ENCODE measurements around the gene BAAT. TPM values are rescaled to one million over a fixed set of nuclear protein-coding genes. Genes with fewer than 3 reads are reported as not detected.

BAAT gene
- total RNA-seq, 1 experiment from 2014 or later: 0.19 TPM

DNA sequence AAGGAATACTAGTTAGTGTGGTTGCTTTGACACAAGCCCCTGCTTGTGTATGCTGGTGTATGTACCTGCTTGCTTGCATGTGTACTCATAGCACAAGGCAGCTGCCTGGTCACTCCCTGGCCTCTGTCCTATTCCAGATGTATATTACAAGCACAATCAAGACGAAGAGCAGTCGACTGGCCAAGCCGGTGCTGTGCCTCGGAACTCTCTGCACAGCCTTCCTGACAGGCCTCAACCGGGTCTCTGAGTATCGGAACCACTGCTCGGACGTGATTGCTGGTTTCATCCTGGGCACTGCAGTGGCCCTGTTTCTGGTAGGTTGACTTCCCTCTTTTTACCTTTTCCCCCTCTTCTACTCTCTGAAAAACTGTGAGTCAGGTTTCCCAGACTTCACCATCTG lies 72.1 kb downstream of the BAAT start:
- H2AFZ ChIP-seq (ENCODE audit: low read length): no peak overlapping the region
- H3K9me2 ChIP-seq (replicated peaks; ENCODE audit: insufficient read depth, low read length): no peaks in the 10 kb centered on the region
- H3K9ac ChIP-seq (ENCODE audit: low read length): no peak overlapping the region
- no peaks in the 10 kb centered on the region for H3K27me3 ChIP-seq (ENCODE audit: low read length)
- no peaks in the 10 kb centered on the region for H3K36me3 ChIP-seq (ENCODE audit: insufficient read depth, low read length)
- no peak overlapping the region for H3K4me3 ChIP-seq (ENCODE audit: low read length)
- H4K20me1 ChIP-seq (ENCODE audit: insufficient read depth, low read depth, low read length): no peaks in the 10 kb centered on the region
- no peak for DNase-seq
- H3K27ac ChIP-seq (ENCODE audit: low read length): no peak overlapping the region
- no peak overlapping the region for H3K4me2 ChIP-seq (ENCODE audit: low read depth, low read length, poor library complexity, severe bottlenecking)
- no peaks in the 10 kb centered on the region for H3K79me2 ChIP-seq (ENCODE audit: low read length)
- no peaks in the 10 kb centered on the region for H3K9me3 ChIP-seq (ENCODE audit: low read length)
- H3K4me1 ChIP-seq (ENCODE audit: low read length): no peaks in the 10 kb centered on the region

DNA sequence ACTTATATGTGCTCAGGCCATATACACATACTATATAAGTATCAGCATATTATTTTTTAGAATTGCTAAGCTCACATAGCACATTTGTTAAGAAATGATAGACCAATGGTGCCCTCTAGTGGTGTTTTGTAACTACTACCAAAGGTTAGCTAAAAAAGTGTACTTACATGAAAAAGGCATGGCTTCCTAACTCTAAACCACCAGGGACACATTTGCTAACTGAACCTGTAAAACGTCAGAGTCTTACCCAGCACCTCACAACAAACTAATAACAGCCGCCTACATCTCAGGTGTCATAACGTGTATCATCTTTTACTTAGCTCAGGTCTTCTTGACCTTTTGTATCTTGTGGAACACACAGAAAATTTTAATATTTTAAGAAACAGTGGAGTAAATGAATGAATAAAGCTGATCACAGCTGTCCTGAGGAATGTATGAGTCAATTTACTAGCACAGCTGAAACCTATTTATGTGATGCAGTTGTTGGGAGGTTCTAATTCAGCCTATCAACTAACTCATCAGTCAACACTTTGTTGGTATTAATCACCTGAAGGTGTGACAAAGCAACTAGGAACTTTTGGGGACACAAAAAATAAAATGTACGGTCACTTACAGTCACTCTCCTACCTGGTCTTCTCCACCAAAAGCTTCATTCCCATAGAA lies 72.9 kb downstream of the BAAT start:
- no peak overlapping the region for H3K27ac ChIP-seq (ENCODE audit: low read length)
- no peak overlapping the region for H3K4me2 ChIP-seq (ENCODE audit: low read depth, low read length, poor library complexity, severe bottlenecking)
- H2AFZ ChIP-seq (ENCODE audit: low read length): no peak overlapping the region
- H3K27me3 ChIP-seq (ENCODE audit: low read length): no peaks in the 10 kb centered on the region
- H3K79me2 ChIP-seq (ENCODE audit: low read length): no peaks in the 10 kb centered on the region
- peak; percentile 91 for DNase-seq
- H3K9ac ChIP-seq (ENCODE audit: low read length): no peak overlapping the region
- H3K36me3 ChIP-seq (ENCODE audit: insufficient read depth, low read length): no peaks in the 10 kb centered on the region
- no peaks in the 10 kb centered on the region for H3K4me1 ChIP-seq (ENCODE audit: low read length)
- no peaks in the 10 kb centered on the region for H3K9me3 ChIP-seq (ENCODE audit: low read length)
- no peaks in the 10 kb centered on the region for H4K20me1 ChIP-seq (ENCODE audit: insufficient read depth, low read depth, low read length)
- H3K4me3 ChIP-seq (ENCODE audit: low read length): no peak overlapping the region
- no peaks in the 10 kb centered on the region for H3K9me2 ChIP-seq (replicated peaks; ENCODE audit: insufficient read depth, low read length)

DNA sequence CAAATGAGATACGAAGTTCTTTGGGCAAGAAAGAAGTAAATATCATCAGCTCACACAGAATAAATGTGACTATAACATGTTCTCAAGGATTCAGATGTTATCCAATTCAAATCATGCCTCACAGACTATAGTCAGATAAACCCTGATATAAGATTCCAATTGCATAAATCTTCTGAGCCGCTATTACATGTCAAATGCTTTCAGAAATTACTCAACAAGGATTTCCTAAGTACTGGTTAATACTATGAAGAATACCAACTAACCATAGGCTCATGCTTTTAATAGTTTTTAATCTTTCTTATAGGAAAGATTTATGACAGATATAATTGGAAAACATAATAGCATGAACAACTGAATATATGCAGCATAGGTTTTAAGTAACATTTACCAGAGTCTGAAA lies 73.6 kb downstream of the BAAT start:
- Histone ChIP-seq H3K4me3 (ENCODE audit: low read length) (no peak overlapping the region), H3K9ac (ENCODE audit: low read length) (no peak overlapping the region), H4K20me1 (ENCODE audit: insufficient read depth, low read depth, low read length) (no peaks in the 10 kb centered on the region), H2AFZ (ENCODE audit: low read length) (no peak overlapping the region), H3K79me2 (ENCODE audit: low read length) (no peaks in the 10 kb centered on the region), H3K9me2 (replicated peaks; ENCODE audit: insufficient read depth, low read length) (no peaks in the 10 kb centered on the region), H3K4me2 (ENCODE audit: low read depth, low read length, poor library complexity, severe bottlenecking) (no peak overlapping the region), H3K27me3 (ENCODE audit: low read length) (no peaks in the 10 kb centered on the region), H3K4me1 (ENCODE audit: low read length) (no peaks in the 10 kb centered on the region), H3K36me3 (ENCODE audit: insufficient read depth, low read length) (no peaks in the 10 kb centered on the region), H3K27ac (ENCODE audit: low read length) (no peak overlapping the region), H3K9me3 (ENCODE audit: low read length) (no peaks in the 10 kb centered on the region)
- DNase-seq: no peak

Small RNAs within 50 kb of the gene (small RNA-seq; reads per million reads assigned to genes)
- gene RF00322: not detected

Other genes starting within 250 kb of the BAAT start
- gene MRPL50, start 13.6 kb upstream of the BAAT start, total RNA-seq (2014; rRNA removed; shearing (Covaris generic); ENCODE audit: low replicate concordance): 8.2 and 16.3 TPM in 2 replicates
- 15.3 and 15.5 TPM in 2 replicates for gene ZNF189, start 13.8 kb upstream of the BAAT start, total RNA-seq (2014; rRNA removed; shearing (Covaris generic); ENCODE audit: low replicate concordance)
- gene ALDOB, start 50.8 kb upstream of the BAAT start, total RNA-seq (2014; rRNA removed; shearing (Covaris generic); ENCODE audit: low replicate concordance): not detected in 2 replicates
- gene RNF20, start 148.8 kb upstream of the BAAT start, total RNA-seq (2014; rRNA removed; shearing (Covaris generic); ENCODE audit: low replicate concordance): 12.0 and 17.7 TPM in 2 replicates
- gene PPP3R2, start 210.0 kb upstream of the BAAT start, total RNA-seq (2014; rRNA removed; shearing (Covaris generic); ENCODE audit: low replicate concordance): not detected in 2 replicates